AG04450 (cell line): ENCODE data around the gene APOBEC3B. TPM values are rescaled to one million over a fixed set of nuclear protein-coding genes. Genes with fewer than 3 reads are reported as not detected.
"Not testable (repeated sequence)": the region's sequence is repeated elsewhere in the genome, so short reads cannot be mapped to it uniquely, and the experiment has no call there.

Experiments
- CTCF ChIA-PET: fragments of 300-600, 350-600 bp; formaldehyde crosslinking; extraction: SDS; loops from one replicate; lab custom pipeline; 2022; ENCODE audit warnings: antibody characterized with exemption, inconsistent platforms; lab: Charles Lee
- POLR2A ChIA-PET: fragments of 350-600 bp; formaldehyde crosslinking; extraction: SDS; loops from one replicate; lab custom pipeline; 2021; ENCODE audit warnings: antibody characterized with exemption, inconsistent platforms; lab: Yijun Ruan, JAX
- DNase-seq: peaks from one replicate; pipeline ENCODE4 v3.0.0-alpha.2; 2011; ENCODE audit warnings: low read depth, low spot score
- H3K27ac ChIP-seq: one replicate; pipeline ENCODE4 v1.5.1; 2012; ENCODE audit warnings: low read depth, low read length, control low read depth
- H3K27me3 ChIP-seq: one replicate; pipeline ENCODE4 v1.6.0; 2012; ENCODE audit warnings: low read length; ENCODE audit not compliant: control insufficient read depth, insufficient read depth
- H3K4me3 ChIP-seq: 2 replicates; pipeline ENCODE4 v1.5.1; 2011; ENCODE audit warnings: mild to moderate bottlenecking, low read depth, low read length, control low read depth
- H3K9me3 ChIP-seq: 2 replicates; pipeline ENCODE4 v1.5.1; 2012; ENCODE audit warnings: low read length; ENCODE audit not compliant: control insufficient read depth, insufficient read depth
- polyA plus RNA-seq: library from polyadenylated mRNA; depleted of rRNA; stranded (reverse); fragments of >200 nt; gene quantifications from 2 replicates; pipeline ENCODE4 v1.2.3, GENCODE V29; 2011
- TF ChIP-seq, protein P1 (sequence below): IDR thresholded peaks from 2 replicates; pipeline ENCODE4 v1.5.1; 2011; ENCODE audit warnings: low read depth, low read length, control low read depth, inconsistent platforms

Gene APOBEC3B
- polyA plus RNA-seq, 1 experiment, result 12.5 TPM

DNA sequence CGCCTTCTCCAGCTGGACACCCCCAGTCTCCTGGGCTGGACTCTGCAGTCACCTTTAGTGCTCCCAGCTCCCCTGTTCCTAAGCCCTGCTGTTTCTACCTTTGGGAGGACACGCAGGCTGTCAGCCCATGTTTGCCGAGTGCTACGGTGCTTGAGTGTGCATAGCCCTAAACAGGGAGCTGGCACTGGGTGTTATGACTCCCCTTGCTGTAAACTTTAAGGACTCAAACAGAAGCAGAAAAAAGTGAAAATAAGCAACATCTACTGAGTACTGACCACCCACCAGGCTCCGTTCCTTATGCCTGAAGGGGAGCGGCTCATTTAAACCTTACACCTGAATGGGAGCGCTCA is 7.3 kb upstream of the APOBEC3B start:
- ChIA-PET CTCF (interaction anchor here (1.0 to 1.4 kb wide), 2 partner anchors 47 to 143 kb away, joined by 3 to 4 read pairs; no protein-coding TSS in a partner anchor), POLR2A (no interaction called here)
- TF ChIP-seq, protein P1, sequence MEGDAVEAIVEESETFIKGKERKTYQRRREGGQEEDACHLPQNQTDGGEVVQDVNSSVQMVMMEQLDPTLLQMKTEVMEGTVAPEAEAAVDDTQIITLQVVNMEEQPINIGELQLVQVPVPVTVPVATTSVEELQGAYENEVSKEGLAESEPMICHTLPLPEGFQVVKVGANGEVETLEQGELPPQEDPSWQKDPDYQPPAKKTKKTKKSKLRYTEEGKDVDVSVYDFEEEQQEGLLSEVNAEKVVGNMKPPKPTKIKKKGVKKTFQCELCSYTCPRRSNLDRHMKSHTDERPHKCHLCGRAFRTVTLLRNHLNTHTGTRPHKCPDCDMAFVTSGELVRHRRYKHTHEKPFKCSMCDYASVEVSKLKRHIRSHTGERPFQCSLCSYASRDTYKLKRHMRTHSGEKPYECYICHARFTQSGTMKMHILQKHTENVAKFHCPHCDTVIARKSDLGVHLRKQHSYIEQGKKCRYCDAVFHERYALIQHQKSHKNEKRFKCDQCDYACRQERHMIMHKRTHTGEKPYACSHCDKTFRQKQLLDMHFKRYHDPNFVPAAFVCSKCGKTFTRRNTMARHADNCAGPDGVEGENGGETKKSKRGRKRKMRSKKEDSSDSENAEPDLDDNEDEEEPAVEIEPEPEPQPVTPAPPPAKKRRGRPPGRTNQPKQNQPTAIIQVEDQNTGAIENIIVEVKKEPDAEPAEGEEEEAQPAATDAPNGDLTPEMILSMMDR, result no peak
- peaks cover 11% of the 10 kb centered on the region for H3K9me3 ChIP-seq
- H3K27ac ChIP-seq, result no peak overlapping the region
- H3K27me3 ChIP-seq, result peaks cover 12% of the 10 kb centered on the region
- H3K4me3 ChIP-seq, result no peak overlapping the region
- DNase-seq, result no peak

DNA sequence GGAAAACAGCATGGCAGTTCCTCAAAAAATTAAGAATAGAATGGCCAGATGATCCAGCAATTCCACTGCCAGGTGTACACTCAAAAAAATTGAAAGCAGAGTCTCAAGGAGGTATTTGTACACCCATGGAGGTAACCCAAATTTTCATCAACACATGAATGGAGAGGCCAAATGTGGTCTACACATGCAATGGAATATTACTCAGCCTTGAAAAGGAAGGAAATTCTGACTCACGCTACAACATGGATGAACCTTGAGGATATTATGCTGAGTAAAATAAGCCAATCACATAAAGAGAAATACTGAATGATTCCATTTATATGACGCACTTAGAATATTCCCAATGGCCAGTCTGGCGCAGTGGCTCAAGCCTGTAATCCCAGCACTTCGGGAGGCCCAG is 4.9 kb upstream of the APOBEC3B start:
- H3K27me3 ChIP-seq, H3K4me3 ChIP-seq, POLR2A ChIA-PET, H3K27ac ChIP-seq, DNase-seq, CTCF ChIA-PET: not testable (repeated sequence)
- peaks cover 11% of the 10 kb centered on the region for H3K9me3 ChIP-seq

- ChIA-PET POLR2A (interaction anchor here (0.6 kb wide), 1 partner anchor 213 kb away, joined by 3 read pairs; no protein-coding TSS in a partner anchor), CTCF (interaction anchor here (1.2 to 3.0 kb wide), 2 partner anchors 11 to 23 kb away, joined by 3 to 11 read pairs; no protein-coding TSS in a partner anchor)
- H3K4me3 ChIP-seq, H3K27ac ChIP-seq, DNase-seq, H3K27me3 ChIP-seq: not testable (repeated sequence)
- H3K9me3 ChIP-seq, result peaks cover 21% of the 10 kb centered on the region
Observed at GRCh38 chr22:38980587-38980986, 1.6 kb upstream of the APOBEC3B start.

- Histone ChIP-seq H3K27me3 (no peaks in the 10 kb centered on the region), H3K4me3 (peak overlapping the region; percentile 17; the same call in 1 of the 2 replicates), H3K9me3 (peaks cover 14% of the 10 kb centered on the region), H3K27ac (peak overlapping the region; percentile 39)
- POLR2A ChIA-PET, result interaction anchor here (0.5 to 1.1 kb wide), 4 partner anchors 90 to 1260 kb away, joined by 3 to 4 read pairs (median 3); no protein-coding TSS in a partner anchor
- CTCF ChIA-PET, result interaction anchor here (0.6 to 3.0 kb wide), 6 partner anchors 8 to 608 kb away, joined by 3 to 11 read pairs (median 4); no protein-coding TSS in a partner anchor
- DNase-seq, result no peak
- TF ChIP-seq, protein P1, result peak; percentile 53
Observed at GRCh38 chr22:38981005-38981991, 849 bp upstream of the APOBEC3B start.

DNA sequence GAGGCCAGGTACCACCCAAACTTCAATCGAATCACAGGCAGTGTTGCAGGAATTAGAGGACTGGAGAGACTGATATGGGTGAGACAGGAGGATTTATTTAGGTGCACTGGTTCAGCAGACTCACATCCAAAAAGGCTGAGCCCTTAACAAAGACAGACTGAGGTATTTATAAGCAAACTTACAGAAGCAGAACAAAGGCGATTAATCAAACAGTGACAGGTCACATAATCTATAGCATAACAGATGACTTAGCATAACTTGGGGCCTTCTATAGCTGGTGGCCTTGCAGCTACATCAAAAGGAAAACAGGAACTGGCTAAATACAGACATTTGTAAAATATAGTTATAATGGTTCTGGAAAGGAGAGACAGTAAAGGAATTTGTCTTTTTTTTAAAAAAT is 2.1 kb downstream of the APOBEC3B start:
- H3K9me3 ChIP-seq, result peaks cover 10% of the 10 kb centered on the region
- DNase-seq, result no peak
- no peak overlapping the region for H3K27ac ChIP-seq
- TF ChIP-seq, protein P1, result no peak
- no peaks in the 10 kb centered on the region for H3K27me3 ChIP-seq
- ChIA-PET CTCF (interaction anchor here (0.9 to 1.5 kb wide), 2 partner anchors 60 to 115 kb away, joined by 3 to 4 read pairs; no protein-coding TSS in a partner anchor), POLR2A (no interaction called here)
- no peak overlapping the region for H3K4me3 ChIP-seq

GRCh38 chr22:38984784-38985757 is 2.9 kb downstream of the APOBEC3B start:
- POLR2A ChIA-PET, DNase-seq: not testable (repeated sequence)
- CTCF ChIA-PET, result interaction anchor here (0.6 to 0.9 kb wide), 2 partner anchors 61 to 137 kb away, joined by 3 read pairs; no protein-coding TSS in a partner anchor

More at GRCh38 chr22:38984784-38985757, 2.9 kb downstream of the APOBEC3B start:
- H3K9me3 ChIP-seq, H3K27ac ChIP-seq, H3K27me3 ChIP-seq, H3K4me3 ChIP-seq: not testable (repeated sequence)
